ENCODE results near the gene TXNIP.
"Not testable (repeated sequence)": the region's sequence is repeated elsewhere in the genome, so short reads cannot be mapped to it uniquely, and the experiment has no call there.

TXNIP gene

GRCh38 chr1:145996433-145997015 is at the start of gene TXNIP:
Gene TXNIP (minus strand): TSS chr1:145996579. CDS start chr1:145996266, 313 bp downstream.
- DNase-seq (ENCODE audit: low read depth), result peak; percentile 90

DNA sequence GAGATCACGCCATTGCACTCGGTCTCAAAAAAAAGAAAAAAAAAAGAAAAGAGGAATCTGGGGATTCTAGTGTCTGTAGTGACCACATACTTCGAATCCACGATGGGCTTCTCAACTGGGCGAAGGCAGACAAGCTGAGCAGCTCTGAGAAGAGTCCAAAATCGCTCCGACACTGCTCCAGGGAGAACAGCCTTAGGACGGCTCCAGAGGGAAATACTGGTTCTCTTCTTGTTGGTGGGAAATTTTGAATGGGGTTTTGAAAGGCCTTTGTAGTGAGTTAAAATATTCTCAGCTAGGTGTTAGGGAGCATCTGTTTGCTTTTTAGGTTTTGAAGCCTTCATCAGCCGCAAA is 43.4 kb upstream of the TXNIP start:
- no peak for DNase-seq (ENCODE audit: low read depth)

DNA sequence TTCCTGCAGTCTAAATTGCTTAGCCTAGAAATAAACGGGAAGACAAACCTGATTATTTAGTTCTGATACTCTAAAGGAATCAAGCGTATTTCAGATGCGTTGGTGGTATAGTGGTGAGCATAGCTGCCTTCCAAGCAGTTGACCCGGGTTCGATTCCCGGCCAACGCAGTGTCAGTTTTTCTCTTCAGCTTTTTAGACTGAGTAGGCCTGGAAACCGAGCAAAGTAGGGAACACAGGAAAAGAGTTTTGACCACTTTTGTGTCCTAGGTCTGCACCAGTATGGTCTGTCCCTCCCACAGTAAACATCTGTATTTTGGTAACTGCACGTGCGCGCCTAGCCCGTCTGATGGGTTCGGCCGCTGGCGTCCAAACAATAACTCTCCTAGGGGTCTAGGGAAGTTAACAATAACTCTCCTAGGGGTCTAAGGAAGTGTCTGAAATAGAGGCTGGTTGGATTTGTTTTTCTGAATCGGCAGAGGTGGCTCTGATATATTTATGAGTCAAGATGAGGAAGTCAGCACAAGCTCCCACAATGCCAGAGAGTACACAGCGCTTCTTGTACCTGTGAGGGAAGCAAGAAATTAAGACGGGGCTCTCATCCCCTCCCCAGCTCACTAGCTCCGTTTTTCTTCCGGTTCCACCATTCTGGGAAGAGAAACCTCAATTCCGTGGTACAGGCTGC is 40.7 kb upstream of the TXNIP start:
- DNase-seq (ENCODE audit: low read depth), result peak; percentile 73

GRCh38 chr1:146036241-146036964 is 40.0 kb upstream of the TXNIP start:
- no peak for DNase-seq (ENCODE audit: low read depth)

DNA sequence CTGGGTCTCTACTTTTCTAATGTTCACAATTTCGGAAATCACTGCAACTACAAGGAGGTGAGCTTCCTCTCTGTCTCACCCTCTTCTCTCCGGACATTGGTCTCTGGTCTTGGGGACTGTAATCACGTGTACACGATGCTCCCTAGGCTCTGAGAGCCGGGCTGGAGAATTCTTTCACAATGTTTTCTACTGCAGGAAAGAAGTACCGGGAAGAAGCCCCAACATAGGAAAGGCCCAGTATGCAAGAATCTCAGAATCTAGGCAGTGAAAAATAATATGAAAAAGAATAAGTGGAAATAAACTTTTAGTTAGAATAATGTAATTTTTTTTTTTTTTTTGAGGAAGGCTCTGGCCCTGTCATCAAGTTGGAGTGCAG is 38.7 kb upstream of the TXNIP start:
- no peak for DNase-seq (ENCODE audit: low read depth)

GRCh38 chr1:146032631-146033219 is 36.3 kb upstream of the TXNIP start:
- no peak for DNase-seq (ENCODE audit: low read depth)

DNA sequence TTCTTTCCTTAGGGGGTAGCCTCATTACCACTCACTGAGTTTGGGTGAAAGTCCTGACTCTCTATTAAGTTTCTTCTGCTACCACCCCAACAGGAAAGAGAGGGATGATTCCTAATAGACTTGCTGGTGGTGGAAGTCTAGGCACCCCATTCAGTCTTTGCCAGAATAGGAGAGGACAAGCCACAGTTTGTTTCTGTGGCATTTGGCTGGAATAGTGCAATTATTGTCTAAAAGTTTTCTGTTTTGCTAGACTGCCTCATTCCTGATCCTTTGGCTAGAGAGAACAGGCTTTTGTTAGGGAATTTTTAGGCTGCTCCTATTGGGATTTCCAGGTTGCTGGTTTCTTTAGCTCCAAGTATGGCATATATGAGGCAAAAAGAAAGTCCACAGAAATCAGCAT is 35.1 kb upstream of the TXNIP start:
- no peak for DNase-seq (ENCODE audit: low read depth)

DNA sequence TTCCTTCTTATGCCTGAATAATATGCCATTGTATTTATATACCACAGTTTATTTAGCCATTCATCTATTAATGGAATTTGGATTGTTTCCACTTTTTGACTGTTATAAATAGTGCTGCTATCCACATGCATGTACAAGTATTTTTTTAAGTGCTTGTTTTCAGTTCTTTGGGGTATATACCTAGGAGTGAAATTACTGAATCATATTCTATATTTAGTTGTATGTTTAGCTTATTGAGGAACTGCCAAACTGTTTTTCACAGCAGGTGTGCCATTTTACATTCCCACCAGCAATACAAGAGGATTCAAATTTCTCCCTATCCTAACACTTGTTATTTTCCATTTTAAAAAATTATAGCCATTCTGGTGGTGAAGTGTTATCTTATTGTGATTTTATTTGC is 32.7 kb upstream of the TXNIP start:
- DNase-seq (ENCODE audit: low read depth), result no peak

GRCh38 chr1:146026650-146027049 is 30.3 kb upstream of the TXNIP start:
- not testable (repeated sequence) for DNase-seq (ENCODE audit: low read depth)

DNA sequence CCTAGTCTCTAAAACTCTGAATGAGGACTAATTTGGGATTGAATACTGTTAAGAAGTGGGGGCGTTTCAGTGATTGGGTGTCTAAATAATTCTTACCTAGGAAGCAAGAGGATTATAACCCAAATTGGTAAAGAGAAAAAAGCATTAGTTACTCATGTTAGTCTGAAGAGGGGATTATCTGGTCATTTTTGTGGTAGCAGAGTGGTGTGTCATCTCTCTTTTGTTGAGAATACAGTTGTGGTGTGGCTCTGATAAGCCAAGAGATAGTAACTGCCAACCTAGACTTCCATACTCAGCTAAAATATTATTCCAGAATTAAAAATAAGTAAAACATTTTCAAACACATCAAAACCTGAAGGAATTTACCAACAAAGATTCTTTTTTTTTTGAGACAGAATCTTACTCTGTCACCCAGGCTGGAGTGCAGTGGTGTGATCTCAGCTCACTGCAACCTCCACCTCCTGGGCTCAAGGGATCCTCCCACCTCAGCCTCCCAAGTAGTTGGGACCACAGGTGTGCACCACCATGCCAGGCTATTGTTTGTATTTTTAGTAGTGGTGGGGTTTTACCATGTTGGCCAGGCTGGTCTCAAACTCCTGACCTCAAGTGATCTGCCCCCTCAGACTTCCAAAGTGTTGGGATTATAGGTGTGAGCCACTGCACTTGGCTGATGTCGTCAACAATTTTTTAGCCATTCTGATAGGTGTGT is 29.6 kb upstream of the TXNIP start:
- not testable (repeated sequence) for DNase-seq (ENCODE audit: low read depth)

DNA sequence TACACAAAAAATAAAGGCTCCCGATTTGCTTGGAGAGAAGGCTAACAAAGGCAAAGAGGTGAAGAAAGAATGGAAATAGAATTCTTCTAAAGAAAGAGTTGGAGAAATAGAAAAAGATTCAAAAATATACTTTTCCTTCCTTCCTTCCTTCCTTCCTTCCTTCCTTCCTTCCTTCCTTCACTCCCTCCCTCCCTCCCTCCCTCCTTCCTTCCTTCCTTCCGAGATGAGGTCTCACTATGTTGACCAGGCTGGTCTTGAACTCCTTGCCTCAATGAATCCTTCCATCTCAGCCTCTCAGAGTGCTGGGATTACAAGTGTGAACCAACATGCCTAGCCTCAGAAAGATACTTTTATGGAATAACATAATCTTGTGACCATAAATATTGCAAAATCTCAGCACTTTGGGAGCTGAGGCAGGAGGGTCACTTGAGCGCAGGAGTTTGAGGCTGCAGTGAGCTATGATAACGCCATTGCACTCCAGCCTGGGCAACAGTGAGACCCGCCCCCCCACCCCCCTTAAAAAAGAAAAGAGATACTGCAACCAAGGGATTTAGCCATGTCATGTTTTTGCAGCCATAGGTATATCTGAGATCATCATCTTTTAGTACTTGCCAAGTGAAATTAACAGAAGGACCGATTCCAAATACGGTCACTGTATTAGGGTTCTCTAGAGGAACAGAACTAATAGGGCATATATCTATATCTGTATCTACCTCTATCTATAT is 26.2 kb upstream of the TXNIP start:
- DNase-seq (ENCODE audit: low read depth), result no peak

- no peak for DNase-seq (ENCODE audit: low read depth)
These were observed 25.4 kb upstream of the TXNIP start, which contains the start of gene HJV for GRCh38 chr1:146021622-146022402. Gene HJV (minus strand): TSS chr1:146021735. CDS start chr1:146020231, 1,504 bp downstream.

GRCh38 chr1:146021050-146021445 is 24.7 kb upstream of the TXNIP start:
- DNase-seq (ENCODE audit: low read depth), result no peak

- DNase-seq (ENCODE audit: low read depth), result no peak
These were observed 24.0 kb upstream of the TXNIP start for GRCh38 chr1:146020058-146021049.

GRCh38 chr1:146019231-146020057 is 23.1 kb upstream of the TXNIP start:
- no peak for DNase-seq (ENCODE audit: low read depth)

GRCh38 chr1:146016891-146017290 is 20.5 kb upstream of the TXNIP start:
- DNase-seq (ENCODE audit: low read depth), result no peak

- no peak for DNase-seq (ENCODE audit: low read depth)
These were observed 17.2 kb upstream of the TXNIP start for GRCh38 chr1:146013559-146013922.

DNA sequence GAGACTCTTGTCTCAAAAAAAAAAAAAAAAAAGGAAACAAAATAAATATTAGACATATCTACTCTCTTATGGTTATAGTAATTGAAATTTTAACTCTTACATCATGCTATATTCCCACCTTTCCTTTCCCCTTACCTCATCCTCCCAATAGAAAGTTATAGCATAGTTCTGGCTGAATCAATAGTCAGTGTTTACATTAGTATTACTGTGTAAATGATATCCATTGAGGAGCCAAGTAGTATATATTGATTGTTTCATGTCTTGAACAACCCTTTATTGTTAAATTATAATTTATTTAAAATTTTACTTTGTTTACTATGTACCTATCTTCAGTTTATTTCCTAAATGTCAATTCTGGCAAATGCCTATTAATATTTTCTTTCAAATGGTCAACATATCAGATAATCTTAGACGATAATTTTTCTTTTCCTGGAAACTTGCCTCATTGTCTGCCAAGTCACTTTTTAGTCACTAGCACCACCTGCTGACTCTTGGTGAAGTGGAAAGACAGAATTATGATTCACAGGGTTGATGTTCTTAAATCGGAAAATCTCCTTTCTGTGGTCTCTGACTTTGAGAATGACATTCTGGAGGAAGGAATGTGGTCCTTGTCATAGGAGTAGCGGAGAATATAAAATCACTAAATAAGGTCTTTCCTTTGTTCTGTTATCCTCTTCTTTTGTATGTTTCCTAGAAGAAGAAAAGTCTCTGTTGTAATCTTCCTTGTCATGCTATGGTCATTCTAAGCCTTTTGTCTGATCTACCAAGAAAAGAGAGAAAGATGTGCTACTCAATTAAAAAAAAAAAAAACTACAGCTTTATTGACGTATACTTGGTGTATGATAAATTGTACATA is 16.6 kb upstream of the TXNIP start:
- no peak for DNase-seq (ENCODE audit: low read depth)
